NCI-H2029 (cell line): Measurements from ENCODE around the gene DNAI4.
"Not testable (repeated sequence)": the region's sequence is repeated elsewhere in the genome, so short reads cannot be mapped to it uniquely, and the experiment has no call there.

Experiments used
- DNase-seq: peaks from one replicate; lab custom pipeline; 2025; lab: John Stamatoyannopoulos, UW

Gene DNAI4

GRCh38 chr1:66929691-66929998 is 5.0 kb upstream of the DNAI4 start:
- no peak for DNase-seq

GRCh38 chr1:66929146-66929688 is 4.6 kb upstream of the DNAI4 start:
- DNase-seq: no peak

- DNase-seq: no peak
These were observed 2.9 kb upstream of the DNAI4 start for GRCh38 chr1:66927528-66927927.

GRCh38 chr1:66925944-66926343 is 1.3 kb upstream of the DNAI4 start:
- DNase-seq: no peak

- no peak for DNase-seq
These were observed 878 bp upstream of the DNAI4 start for GRCh38 chr1:66925558-66925910.

GRCh38 chr1:66920543-66920942 is 4.1 kb downstream of the DNAI4 start:
- DNase-seq: no peak

GRCh38 chr1:66919828-66920227 is 4.8 kb downstream of the DNAI4 start:
- no peak for DNase-seq

GRCh38 chr1:66919063-66919462 is 5.6 kb downstream of the DNAI4 start:
- DNase-seq: no peak

GRCh38 chr1:66917476-66917875 is 7.2 kb downstream of the DNAI4 start:
- no peak for DNase-seq

- DNase-seq: no peak
These were observed 8.3 kb downstream of the DNAI4 start for GRCh38 chr1:66916320-66916719.

GRCh38 chr1:66915203-66915602 is 9.5 kb downstream of the DNAI4 start:
- DNase-seq: not testable (repeated sequence)

- DNase-seq: no peak
These were observed 30.9 kb downstream of the DNAI4 start for GRCh38 chr1:66893712-66894111.

GRCh38 chr1:66890621-66891020 is 34.0 kb downstream of the DNAI4 start:
- DNase-seq: no peak

- no peak for DNase-seq
These were observed 35.6 kb downstream of the DNAI4 start for GRCh38 chr1:66889030-66889429.

GRCh38 chr1:66876664-66877063 is 48.0 kb downstream of the DNAI4 start:
- no peak for DNase-seq

- DNase-seq: no peak
These were observed 51.5 kb downstream of the DNAI4 start for GRCh38 chr1:66873111-66873510.

- not testable (repeated sequence) for DNase-seq
These were observed 52.6 kb downstream of the DNAI4 start for GRCh38 chr1:66872024-66872423.

- no peak for DNase-seq
These were observed 57.2 kb downstream of the DNAI4 start for GRCh38 chr1:66867501-66867900.

- no peak for DNase-seq
These were observed 64.1 kb downstream of the DNAI4 start for GRCh38 chr1:66860529-66860928.

GRCh38 chr1:66853379-66853778 is 71.3 kb downstream of the DNAI4 start:
- DNase-seq: no peak

- no peak for DNase-seq
These were observed 71.8 kb downstream of the DNAI4 start for GRCh38 chr1:66852870-66853269.

- no peak for DNase-seq
These were observed 73.7 kb downstream of the DNAI4 start for GRCh38 chr1:66850989-66851388.

- DNase-seq: no peak
These were observed 76.5 kb downstream of the DNAI4 start for GRCh38 chr1:66848193-66848592.

- no peak for DNase-seq
These were observed 83.7 kb downstream of the DNAI4 start for GRCh38 chr1:66840929-66841328.

GRCh38 chr1:66834926-66835325 is 89.7 kb downstream of the DNAI4 start:
- DNase-seq: no peak
